ENCODE results near the gene VPS41.
A peak's percentile ranks its signal among the peaks of the same experiment; 100 is the strongest.
"Not testable (repeated sequence)": the region's sequence is repeated elsewhere in the genome, so short reads cannot be mapped to it uniquely, and the experiment has no call there.

The VPS41 gene

DNA sequence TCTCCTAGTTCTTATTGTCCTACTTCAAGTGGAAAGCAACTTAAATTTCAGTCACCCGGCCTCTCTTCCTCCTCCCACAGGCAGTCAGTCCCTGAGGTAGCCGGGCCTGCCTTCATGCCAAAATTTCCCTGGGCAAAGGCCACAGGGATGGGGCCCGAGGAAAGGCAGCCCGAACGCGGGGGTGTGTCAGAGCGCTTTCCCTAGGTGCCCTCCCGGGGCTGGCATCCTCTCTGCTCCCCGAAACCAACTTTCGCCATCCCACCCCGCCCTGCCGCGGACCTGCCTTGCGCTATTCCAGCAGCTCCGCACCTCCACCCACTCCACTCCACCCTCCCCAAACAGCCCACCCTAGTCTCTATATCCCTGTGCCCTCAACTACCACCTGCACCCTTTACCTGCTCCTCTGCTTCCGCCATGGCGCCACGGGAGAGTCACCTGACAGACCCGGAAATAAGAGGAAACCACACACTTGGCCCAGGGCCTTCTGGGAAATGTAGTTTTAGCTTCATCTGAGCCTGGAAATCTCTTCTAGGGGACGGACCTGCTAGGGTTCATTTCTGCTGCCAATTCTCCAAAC, at the start of gene VPS41:
TSS of gene VPS41 (minus strand) at position 433 of the 577 bp plus-strand sequence. CDS start at position 416, 17 bp downstream.
- DNase-seq = peak; percentile 27

DNA sequence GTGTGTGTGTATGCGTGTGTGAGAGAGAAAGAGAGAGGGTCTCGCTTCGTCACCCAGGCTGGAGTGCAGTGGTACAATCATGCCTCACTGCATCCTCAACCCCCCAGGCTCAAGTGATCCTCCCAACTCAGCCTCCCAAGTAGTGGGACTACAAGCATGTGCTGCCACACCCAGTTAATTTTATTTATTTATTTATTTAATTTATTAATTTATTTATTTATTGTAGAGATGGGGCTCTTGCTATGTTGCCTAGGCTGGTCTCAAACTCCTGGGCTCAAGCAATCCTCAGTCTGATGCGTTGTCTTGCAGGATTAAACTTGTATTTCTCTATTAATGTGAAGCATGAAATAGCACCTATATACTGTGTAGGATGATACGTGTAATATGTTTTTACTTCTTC, 46.9 kb upstream of the VPS41 start:
- no peak for DNase-seq

- no peak for DNase-seq
Measured at GRCh38 chr7:38953971-38954370, 45.0 kb upstream of the VPS41 start.

DNA sequence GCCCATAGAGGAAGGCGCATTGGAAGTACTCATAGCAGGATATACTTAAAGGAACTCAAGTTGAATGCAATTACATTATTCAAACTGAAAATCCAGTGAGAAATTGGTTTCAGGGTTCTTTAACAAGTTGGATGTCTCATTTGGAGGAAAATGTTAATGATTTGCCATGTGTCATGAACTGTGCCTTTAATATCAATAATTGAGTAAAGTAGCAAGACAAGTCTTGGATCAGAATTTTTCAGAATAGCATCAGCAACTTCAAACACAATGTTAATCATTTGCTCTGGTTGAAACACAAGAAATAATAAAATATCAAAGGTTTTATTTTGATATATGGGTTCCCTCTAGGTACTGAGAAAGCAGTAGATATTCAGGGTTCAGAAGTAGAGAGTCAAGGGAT, 44.2 kb upstream of the VPS41 start:
- no peak for DNase-seq

GRCh38 chr7:38951213-38951612, 42.2 kb upstream of the VPS41 start:
- DNase-seq = no peak

DNA sequence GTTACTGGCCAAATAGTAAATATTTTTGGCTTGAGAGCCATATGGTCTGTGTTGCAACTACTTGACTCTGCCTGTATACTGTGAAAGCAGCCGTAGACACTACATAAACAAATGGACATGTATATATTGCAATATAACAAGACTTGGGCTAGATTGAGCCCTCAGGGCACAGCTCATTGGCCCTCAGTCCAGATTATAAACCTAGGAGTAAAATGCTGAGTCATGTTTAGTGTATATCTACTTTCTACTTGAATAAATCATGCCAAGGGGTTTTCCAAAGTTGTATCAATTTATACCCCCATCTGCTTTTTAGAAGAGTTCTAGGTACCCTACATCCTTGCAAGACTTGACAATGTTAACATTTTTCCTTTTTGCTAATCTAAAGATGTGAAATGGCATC, 41.3 kb upstream of the VPS41 start:
- DNase-seq = no peak

GRCh38 chr7:38947541-38947940, 38.5 kb upstream of the VPS41 start:
- not testable (repeated sequence) for DNase-seq

DNA sequence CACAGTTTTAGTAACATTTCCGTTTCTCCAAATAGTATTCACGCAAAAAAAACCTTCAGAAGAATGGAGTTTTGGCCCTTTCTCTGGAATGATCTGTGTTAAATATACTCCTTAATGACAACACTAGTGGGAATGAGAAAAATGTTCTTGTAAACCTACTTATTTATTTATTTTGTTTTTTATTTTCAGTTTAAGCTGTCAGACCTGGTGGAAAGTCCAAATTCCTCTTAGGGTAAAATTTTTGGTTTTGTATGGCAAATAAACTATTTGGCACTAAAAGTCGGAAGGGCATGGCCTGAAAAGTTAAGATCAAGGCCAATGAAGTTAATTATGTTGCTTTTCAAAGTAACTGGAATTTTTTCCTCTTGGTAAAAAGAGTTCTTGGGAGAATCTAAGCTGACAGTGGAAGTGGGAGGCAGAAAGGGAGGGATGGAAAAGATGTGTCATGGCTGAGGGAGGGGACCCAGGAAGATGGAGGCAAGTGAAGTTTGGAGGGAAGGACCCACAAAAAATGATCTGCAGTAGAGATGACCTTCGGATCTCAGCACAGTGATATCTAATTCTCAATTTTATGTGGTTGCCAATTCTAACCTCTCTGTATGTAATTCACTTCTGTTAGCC, 33.5 kb upstream of the VPS41 start:
- DNase-seq = no peak

DNA sequence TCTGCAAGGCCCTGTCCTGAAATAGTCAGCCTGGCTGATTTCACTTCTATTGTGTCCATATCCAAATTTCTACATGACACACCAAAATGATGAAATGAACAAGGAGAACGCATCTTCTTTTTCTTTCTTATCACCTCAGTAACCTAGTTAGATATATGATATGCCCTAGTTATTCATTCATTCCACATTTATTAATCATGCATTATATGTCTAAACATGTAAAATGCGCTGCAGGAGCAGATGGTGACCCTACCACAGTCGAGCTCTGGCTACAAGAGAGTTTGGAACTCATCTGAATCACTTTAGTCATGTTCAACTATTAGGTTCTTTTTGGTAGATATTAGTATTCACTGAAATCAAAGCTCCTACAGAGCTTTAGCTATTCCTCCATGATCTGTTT, 31.8 kb upstream of the VPS41 start:
- DNase-seq = no peak

DNA sequence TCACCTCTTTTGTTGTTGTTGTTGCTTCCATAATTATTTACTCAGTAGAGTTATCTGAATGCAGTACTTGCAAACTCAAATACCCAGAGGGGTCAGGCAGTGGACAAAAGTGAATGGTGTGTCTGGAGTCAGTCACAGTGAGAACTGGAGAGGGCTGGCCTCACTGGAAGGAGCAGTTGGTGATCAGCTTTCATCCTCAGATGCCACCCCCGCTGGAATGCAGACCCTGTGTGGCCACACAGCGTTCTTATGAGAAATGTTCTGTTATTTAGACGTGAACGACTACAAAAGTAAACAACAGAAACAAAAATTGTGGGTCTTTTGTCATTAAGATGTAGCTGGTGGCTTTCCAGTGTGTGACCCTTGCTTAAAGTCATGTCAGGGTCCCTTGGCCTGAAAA, 29.6 kb upstream of the VPS41 start:
- no peak for DNase-seq

DNA sequence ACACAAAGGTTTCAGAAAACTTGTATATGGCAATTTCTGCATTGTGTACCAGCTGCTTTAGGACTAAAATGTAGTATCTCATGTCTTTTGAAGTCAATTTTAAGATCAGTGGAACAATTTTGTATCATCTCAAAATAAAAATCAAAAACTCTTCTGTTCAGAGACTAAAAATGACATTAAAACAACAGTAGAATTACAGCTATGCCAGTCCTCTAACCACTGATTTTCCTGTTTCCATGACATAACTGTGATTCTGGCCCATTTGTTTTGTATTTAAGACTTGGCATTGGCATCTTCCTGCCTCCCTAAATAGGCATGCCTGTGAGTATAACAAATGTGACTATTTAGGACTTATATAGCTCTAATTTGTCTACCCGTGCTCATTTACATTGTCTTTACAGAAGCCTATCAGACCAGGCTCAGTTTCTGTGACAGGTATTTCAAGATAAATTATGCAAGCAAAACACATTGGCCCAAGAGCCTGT, 29.1 kb upstream of the VPS41 start:
- DNase-seq = no peak

DNA sequence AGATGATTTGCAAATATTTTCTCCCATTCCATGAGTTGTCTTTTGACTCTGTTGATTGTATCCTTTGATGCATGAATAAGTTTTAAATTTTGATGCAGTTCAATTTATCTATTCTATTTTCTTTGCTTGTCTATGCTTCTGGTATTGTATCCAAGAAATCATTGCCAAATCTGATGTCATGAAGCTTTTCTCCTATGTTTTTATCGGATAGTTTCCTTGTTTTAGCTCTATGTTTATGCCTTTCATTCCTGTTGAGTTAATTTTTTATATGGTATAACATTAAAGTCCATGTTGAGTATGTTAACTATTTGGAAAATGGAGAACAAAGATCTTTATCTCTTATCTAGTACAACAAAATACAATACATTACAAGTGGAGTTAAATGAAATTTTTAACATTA, 27.6 kb upstream of the VPS41 start:
- DNase-seq = no peak

- DNase-seq = no peak
Measured at GRCh38 chr7:38934536-38934935, 25.5 kb upstream of the VPS41 start.

GRCh38 chr7:38934051-38934450, 25.1 kb upstream of the VPS41 start:
- no peak for DNase-seq

GRCh38 chr7:38932509-38933168, 23.6 kb upstream of the VPS41 start:
- DNase-seq = no peak

- DNase-seq = no peak
Measured at GRCh38 chr7:38929460-38930171, 20.6 kb upstream of the VPS41 start.

- DNase-seq = no peak
Measured at GRCh38 chr7:38928506-38928905, 19.5 kb upstream of the VPS41 start.

GRCh38 chr7:38927751-38928150, 18.8 kb upstream of the VPS41 start:
- DNase-seq = no peak

GRCh38 chr7:38920731-38921130, 11.7 kb upstream of the VPS41 start:
- no peak for DNase-seq

GRCh38 chr7:38916396-38916795, 7.4 kb upstream of the VPS41 start:
- no peak for DNase-seq

DNA sequence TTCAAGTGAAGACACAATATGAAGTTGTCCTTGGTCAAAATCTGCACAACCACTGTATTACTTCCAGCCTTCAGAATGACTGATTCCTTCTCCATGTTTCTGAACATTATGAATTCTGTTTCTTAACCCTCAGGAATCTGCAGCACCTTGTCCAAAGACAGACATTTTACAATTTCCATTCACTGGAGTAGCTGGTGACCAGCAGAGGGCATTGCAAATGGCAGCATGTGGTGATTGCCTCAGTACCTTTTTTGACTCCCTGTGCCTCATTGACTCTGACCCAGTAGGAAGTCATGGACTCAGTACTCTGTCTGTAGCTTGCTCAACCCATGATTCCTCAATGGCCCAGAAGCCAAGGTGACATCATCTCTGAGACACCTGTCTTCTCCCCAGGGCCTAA, 879 bp upstream of the VPS41 start:
- DNase-seq = no peak

- no peak for DNase-seq
Measured at GRCh38 chr7:38907766-38908165, 1.2 kb downstream of the VPS41 start.

DNA sequence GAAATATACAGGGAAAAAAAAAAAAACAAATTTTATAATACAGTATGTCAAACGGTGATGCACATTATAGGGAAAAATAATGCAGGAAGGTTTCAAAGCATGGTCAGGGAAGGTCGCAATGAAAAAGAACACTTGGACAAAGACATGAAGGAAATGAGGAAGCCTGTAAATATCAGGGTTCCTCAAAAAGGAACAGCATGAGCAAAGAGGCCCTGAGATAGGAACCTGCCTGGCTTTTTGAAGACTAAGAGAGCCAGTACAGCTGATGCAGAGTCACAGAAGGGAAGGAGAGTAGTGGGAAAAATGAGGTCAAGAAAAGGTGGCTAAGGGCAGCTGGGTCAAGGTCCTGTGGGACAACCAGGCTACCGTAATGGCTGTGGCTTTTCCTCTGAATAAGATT, 1.9 kb downstream of the VPS41 start:
- DNase-seq = peak; percentile 11
